Cortex of kidney (tissue), 1 donor: Measurements from ENCODE around the gene LRRN1.

ENCODE experiments used
- DNase-seq: peaks from one replicate; lab custom pipeline; 2025; lab: John Stamatoyannopoulos, UW

LRRN1 gene

DNA sequence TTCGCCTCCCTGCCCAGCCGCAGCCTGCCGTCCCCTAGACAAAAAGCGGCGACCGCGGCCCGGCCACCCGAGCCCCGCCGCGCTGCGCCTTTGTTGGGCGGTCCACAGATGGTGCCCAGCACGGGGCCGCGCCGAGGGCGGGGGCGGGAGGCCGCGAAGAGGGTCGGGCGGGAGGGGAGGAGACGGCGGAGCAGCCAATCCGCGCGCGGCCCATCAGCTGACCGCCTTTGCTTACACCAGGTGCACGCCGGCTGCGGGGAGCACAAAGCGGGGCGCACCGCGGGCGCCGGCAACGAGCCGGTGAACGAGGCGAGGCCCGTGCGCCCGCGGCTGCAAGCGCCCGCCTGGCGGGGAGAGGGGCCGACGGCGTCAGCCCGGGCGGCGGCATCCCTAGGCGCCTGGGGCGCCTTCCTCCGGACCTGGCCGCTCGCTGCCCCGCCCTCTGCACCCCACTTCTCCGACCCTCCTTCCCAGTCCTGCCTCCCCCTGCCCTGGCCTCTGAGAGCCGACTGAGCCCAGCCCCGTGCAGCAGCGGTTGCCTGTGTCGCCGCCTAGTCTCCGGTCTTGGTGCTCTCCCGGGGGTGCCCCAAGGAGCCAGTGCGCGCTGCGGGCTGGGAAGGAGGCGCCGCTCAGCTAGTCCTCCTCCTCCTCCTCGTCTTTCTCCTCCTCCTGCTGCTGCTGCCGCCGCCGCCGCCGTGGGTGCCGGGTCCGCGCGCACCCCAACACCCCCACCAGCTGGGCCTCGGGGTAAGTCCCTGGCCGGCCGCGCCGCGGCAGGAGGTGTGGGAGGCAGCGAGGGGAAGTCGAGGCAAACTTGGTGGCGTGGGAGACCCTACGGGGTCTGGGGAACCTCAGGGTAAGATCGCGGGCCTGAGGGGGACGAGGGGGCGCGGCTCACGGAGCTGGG lies at the start of gene LRRN1:
Gene LRRN1, plus strand, starts transcription at position 259 of the 907 bp plus-strand sequence. CDS start 45,211 bp downstream, outside the sequence.
- no peak for DNase-seq

DNA sequence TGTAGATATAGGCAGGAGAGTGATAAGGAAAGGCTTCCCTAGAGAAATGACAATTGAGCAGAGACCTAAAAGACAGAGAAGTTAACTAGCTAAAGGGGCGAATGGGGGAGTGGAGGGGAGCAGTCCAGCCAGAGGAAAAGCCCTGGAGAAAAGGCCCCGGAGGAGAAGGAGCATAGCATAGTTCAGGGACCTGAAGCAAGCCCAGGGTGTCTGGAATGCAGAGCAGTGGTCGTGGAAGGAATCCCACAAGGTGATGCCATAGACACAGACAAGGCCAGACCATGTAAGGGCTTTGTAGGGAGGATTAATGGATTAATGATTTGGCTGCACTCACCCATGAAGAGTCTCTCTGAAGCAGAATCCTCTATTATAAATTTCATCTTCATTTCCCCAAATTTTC lies 45.8 kb upstream of the LRRN1 start:
- DNase-seq, result no peak

DNA sequence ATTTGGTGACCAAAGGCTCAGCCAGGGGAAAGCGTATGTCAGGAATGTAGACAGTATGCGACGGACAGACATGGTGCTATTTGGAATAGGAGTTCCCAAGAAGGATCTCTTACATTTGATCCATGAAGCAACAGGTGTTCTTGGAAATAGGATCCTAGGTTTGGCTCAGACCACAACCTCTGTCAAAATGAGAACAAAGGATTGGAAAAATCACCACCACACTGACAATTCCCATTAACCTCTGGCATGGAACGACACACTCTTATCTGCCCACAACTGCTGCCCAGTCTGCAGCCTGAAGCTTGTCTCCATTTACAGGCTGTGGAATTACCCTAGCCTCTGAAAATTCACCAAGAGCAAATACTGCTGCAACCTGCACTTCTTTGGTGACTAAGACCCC lies 33.6 kb upstream of the LRRN1 start:
- DNase-seq, result no peak

DNA sequence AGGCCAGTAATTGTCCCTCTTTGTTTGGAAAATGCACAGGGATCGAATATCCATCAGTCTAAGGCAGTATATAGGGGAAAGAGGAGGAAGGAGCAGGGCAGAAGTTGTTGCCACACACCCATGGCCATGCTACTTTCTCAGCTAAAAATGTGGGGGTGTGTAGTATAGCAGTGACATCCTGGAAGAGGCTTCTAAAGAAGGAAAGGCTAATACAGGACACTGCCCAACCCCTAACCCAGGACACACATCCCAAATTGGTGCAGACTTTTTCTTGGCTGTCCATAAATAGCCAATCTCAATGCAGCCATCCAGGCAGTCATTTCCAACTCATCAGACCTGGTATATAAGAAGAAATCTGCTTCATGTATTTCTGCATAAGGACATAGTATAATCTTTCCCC lies 33.1 kb upstream of the LRRN1 start:
- no peak for DNase-seq

DNA sequence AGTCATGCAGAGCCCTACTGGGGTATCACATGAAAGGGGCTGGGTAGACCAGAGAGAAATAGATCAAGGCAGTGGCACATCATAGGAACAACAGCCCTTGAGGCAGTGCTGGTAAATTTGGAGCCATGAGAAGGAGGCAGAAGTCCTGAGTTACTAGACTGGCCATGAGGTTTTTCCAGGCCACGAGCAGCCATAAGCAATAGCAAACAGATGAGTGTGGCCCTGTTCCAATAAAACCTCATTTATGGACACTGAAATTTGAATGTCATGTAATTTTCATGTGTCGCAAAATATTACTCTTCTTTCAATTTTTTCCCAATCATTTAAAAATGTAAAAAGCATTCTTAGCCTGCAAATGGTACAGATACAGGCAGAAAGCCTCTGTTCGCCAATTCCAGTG lies 28.1 kb upstream of the LRRN1 start:
- DNase-seq, result no peak

DNA sequence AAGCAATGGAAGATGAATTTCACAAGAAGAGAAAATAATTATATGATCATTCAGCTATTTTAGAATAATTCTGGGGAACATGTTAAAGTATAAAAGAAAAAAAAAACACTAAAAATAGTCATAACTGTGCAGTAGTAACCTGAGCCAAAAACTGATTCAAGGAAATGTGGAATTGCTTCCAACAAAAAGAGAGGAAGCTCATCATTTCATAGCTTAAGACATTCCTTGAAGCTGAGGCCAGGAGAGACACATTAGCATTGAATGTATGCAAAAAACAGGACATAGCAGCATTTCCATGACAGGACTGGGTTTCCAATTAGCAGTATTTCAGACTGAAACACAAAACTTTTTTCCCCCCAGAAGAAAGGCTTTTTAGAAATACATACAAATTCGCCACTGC lies 27.7 kb upstream of the LRRN1 start:
- DNase-seq, result no peak

DNA sequence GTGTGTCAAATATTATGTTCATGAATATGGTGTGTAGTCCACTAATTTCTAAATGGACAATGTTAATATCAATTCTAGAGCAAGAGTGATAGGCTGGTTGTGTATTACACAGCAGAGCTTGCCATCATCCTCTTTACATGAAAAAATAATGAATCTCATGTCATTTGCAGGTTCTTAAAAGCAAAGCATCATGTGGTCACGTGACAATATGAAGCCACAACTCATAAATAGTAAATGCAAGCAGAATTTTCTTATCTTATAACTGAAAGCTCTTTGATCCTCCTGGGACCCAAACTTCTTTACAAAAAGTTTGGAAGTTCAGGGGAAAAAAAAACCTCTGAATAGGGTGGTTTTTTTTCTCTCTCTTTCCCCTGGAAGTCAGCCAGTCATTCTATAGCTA lies 26.9 kb upstream of the LRRN1 start:
- no peak for DNase-seq

DNA sequence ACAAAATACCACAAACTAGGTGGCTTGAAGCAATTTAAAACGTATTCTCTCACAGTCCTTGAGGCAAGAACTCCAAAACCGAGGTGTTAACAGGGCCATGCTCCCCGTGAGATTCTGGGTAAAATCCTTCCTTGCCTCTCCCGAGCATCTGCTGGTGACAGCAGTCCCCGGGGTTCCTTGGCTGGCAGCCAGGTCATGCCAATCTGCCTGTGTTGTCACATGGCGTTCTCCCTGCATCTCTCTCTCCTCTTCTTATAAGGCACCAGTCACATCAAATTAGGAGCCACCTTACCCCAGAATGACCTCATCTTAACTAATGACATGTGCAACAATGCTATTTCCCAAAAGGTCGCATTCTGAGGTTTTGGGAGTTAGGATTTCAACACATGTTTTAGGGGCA lies 26.3 kb upstream of the LRRN1 start:
- DNase-seq, result no peak

DNA sequence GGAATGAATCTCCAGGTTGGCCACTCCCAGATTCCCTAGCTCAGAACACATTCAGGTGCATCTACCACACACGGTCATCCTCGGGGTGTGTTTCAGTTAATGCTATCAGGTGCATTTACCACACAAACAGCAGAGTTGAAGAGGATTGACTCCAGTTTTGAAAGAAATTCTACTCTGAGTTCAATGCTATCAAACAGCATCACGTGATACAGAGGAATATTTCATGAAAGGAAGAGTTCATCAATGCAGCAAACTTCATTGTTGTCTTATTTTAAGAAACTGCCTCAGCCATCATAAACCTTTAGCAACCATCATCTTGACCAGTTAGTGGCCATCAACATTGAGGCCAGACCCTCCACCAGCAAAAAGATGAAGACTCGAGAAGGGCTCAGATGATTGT lies 22.6 kb upstream of the LRRN1 start:
- no peak for DNase-seq

DNA sequence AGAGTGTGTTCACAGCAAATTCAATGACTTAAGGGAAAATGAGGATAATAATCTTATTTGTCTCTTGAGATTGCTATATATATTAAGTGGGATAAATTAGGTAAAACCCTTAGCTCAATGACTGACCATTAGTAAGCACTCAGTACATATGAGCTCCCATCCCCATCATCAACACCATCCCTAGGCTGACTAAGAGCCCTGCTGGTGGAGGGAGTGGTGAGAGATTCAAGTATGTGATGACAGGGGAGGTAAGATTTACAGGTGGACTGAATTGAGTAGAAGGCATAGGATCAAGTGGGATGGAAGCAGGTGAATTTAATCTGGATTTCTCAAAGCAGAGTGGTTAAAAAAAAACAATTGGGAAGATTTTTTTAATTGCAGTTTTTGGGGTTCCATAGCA lies 21.0 kb upstream of the LRRN1 start:
- DNase-seq, result no peak

DNA sequence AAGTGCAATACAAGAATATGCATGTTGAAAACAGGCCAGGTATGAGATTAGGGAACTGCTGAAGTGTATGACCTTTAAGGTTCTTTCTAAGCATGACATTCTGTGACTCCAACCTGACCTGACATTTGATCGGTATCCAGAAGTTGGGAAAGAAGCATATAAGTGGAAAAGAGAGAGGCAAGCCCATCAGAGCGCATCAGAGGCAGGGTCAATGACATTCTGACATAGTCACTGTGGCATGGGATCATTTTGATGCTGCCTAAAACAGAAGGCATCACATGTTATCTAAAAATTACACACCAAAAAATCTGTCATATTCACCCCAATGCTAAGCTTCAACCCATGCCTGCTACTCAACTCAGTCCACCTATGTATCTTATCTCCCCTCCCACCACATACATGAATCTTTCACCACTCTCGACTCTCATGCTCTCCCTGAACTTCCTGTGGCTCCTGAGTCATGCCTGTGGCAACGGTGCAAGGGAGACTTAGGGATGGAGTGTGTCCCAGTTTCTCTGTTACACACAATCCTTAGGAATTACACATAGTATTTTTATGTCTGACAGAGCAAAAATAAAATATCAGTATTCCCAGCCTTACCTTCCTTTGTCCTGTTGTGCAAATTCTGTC lies 20.5 kb upstream of the LRRN1 start:
- no peak for DNase-seq

DNA sequence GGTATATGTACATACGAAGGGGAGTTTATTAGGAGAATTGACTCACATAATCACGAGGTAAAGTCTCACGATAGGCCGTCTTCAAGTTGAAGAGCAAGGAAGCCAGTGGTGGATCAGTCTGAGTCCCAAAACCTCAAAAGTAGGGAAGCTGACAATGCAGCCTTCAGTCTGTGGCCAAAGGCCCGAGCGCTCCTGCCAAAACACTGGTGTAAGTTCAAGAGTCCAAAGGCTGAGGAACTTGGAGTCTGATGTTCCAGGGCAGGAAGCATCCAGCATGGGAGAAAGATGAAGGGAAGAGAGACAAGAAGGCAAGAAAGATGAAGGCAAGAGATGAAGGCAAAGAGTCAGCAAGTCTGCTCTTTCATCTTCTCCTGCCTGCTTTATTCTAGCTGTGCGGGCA lies 16.8 kb upstream of the LRRN1 start:
- no peak for DNase-seq

DNA sequence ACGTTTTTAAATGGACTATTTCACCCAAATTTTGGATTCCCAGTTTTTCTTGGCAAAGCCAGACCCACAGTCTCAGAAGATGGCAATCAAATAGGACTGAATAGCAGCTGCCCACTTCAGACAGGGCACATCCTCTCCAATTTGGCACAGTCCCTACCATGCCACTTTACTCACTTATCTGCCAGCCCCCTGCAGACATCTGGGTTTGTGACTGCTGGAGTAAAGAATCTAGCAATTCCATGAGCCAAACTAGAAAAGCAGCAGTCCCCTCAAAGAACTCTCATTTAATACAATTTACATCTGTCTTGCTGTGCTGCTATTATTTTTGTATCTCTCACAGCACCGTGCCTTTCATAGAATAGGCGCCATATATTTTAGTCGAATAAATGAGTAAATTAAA lies 16.0 kb upstream of the LRRN1 start:
- DNase-seq, result no peak

DNA sequence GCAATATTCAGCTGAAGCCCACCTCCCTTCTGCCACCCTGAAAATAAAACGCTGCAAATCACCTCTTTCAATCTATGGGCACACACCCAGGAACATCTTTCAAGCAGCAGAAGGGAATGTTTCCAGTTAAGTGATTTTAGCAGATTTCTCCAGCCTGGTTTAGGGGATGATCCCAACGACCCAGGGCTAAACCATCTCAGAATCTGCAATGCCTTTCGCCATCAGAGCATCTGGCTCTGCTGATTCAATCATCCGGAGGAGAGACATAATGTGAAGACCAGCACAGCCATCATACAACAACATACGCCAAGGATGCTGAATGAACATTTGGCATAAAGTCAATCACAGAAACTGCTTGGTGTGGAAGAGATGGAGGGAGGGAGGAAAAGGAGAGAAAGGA lies 15.5 kb upstream of the LRRN1 start:
- no peak for DNase-seq

DNA sequence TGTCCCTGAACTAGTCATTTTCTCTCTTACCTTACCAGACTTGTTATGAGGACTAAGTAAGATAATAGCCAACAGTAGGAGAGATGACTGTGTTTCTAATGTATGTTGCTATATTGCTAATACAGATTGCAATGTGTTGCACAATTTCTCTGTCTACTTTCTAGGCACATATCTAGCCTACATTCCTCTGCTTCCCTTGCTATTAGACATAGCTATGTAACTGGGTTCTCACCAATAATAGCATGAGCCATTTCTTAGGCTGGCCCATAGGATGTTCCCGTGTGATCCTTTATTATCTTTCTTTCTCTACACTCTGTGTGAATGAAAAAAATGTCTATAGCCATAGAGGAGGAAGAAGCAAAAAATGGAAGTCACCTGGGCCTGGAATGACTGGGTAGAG lies 6.8 kb upstream of the LRRN1 start:
- no peak for DNase-seq

DNA sequence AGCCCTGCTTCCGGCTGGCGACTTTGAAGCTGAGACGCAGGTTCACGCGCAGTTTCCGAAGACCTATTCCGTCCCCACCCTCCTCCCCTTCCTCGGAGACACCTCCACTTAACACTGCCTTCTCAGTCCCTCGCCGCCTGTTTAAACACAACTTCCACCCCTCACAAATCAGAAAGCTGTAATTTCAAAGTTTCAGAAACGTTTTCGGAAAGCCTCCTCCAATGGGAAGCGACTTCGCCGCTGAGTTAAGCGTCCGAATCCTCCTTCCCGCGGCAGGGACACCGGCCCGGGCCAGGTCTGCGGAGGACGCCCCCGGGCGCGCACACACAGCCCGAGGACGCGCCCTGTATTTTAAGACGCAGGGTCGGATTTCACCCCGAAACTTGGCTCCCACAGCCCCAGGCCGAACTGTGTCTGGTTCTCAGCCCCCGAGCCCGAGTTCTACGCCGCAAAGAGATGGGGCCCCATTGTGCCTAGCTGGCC lies 559 bp upstream of the LRRN1 start:
- DNase-seq, result no peak

DNA sequence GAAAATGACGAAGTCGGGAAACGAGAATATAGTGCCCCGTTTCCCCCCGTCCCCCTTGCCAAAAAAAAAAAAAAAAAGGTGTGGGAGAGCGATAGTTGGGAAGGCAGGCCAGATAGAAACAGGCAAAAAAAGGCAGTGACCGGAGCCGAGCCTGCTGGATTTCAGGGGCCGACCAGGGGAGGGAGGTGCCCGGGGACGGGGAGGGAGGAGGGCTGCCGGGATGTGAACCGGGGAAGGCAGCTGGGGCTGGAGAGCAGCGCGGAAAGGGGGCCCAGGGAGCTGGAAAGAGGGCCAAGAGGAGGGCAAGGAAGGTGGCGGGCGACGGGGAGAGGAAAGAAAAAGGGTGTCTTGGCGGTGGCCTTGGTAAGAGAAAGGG lies 837 bp downstream of the LRRN1 start:
- no peak for DNase-seq

DNA sequence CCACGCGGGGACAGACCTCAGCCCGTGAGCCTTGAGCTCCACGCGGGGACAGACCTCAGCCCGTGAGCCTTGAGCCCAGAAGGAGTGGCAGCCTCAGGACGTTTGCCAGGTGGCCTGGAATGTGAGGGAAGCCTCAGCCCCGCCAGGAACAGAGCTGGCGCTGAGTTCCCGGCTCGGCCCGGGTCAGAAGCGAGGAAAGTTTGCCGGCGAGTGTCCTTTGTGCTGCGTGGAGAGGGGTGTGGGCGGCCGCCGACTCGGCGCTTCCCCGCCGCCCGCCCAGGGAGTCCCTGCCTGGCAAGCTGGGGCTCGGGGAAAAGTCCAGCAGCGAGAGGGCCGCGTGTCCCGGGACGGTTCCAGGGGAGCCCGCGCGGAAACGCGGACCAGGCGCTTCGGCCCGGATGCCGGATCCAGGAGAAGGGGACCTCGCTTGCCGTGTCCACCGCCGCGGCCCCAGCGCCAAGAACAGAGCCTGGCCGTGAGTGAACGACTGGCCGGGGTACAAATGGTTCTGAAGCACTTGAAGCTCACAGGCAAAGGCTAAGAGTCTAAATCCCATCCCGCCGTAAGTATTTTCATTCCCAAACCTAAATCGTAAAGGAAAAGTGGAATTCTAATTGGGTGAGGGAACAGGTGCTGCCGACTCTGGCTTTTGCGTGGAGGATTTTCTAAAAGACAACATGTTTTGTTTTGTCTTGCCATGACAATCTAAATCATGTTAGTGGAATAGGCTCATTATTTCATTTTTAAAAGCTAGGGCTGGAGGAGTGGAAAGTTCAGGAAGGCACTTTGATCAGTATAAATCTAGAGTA lies 1.7 kb downstream of the LRRN1 start:
- DNase-seq, result no peak

DNA sequence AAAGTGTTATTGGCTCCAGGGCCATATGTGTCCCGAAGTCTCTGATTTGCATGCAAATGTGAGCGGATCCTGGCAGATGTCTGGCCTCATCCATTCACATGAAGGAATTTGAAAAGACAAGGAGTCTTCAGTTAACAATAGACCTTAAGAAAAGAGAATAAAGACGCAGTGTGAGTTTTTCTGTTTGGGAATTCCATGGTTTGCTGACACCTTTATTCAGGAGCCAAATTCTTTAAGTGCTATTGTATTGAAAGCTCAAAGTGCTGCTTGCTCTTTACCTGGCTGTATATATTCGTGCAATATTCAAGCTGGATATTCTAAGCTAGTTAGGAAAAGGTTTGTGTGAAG lies 2.2 kb downstream of the LRRN1 start:
- DNase-seq, result no peak

DNA sequence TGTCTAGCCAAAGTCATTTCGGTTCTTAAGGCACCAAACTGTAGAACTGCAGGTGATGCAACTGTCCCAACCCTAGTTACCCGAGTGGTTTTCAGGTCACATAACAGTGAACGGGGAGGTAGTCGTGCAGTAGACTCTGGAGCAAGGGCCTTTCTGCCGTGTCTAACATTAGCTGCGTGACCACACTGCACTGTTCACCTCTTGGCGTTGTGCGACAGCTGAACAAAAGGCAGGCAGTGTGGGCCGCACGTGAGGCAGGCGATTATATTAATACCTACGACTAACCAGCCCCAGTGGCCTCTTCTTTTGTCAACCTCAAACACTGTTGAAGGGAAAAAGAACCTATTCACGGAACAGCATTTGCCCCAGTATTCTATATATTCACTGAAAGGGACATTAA lies 2.8 kb downstream of the LRRN1 start:
- DNase-seq, result no peak

DNA sequence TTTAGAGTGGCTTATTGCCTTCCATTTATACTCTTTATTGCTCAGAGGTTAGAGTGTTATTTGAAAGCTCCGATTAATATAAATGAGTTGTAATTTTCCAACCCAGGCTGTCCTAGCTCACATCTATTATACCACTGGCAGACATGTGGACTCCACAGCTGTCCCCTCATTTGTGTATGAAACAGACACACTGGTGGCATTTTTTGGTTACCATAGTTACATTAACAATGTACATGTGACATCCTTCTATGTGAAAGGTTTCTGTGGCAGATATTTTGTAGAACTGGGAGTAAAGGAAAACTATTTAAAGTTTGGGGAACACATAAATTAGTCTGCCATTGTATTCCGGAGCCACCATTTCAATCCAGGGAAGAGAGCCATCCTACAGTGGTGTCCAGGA lies 5.3 kb downstream of the LRRN1 start:
- DNase-seq, result no peak

DNA sequence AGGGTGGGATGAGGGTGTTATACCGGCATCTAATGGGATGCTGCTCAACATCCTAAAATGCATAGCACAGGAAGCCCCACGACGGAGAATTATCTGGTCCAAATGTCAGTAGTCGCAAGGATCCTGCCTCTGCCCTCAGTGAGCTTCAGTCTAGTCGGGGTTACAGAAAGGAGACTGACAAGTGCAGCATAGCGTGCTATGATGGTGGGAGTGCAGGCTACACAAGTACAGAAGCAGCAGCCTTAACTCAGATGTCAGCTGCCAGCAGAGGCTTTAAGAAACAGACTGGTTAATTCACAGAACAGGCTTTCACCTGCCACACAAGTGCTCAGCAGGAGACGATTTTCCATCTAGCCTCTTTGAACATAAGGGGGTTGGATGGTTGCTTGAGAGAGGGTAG lies 6.9 kb downstream of the LRRN1 start:
- no peak for DNase-seq

DNA sequence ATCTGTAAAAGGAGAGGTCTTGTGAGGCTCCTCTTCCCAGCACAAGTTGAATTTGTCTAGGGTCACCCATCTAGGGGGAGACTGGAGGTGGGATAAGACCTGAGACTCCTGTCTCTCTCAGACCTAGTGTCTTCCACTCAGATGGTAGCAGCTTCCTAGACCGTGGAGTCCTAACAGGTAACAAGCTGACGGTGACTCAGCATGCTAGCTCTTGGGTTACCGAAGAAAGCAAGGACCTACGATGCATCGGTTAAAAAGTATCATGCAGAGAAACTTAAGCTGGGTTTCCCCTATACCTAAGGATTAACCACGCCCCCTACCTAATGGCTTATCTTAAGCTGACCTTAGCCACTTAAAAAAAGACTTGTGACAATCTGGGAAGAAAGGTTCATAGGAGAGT lies 7.6 kb downstream of the LRRN1 start:
- no peak for DNase-seq
